Activated CD4-positive, alpha-beta memory T cell treated with anti-CD3 and anti-CD28 coated beads, Interleukin-2, amount 10 ng/mL, durations not matched to agents 7 days and 5 days (primary cell): ENCODE data around the gene APMAP. TPM values are rescaled to one million over a fixed set of nuclear protein-coding genes. Genes with fewer than 3 reads are reported as not detected.

Source experiments
- CTCF ChIA-PET: fragments of 350-600 bp; sonication (Branson Sonifier 250); formaldehyde crosslinking; loops from one replicate; lab custom pipeline; 2021; ENCODE audit warnings: antibody characterized with exemption, inconsistent platforms; lab: Charles Lee
- POLR2A ChIA-PET: fragments of 350-600 bp; sonication (Branson Sonifier 250); formaldehyde crosslinking; loops from one replicate; lab custom pipeline; 2021; ENCODE audit warnings: antibody characterized with exemption; lab: Charles Lee
- DNase-seq: peaks from one replicate; pipeline ENCODE4 v3.0.0-alpha.2; 2020
- H3K27ac Mint-ChIP-seq: one replicate; pipeline ENCODE4 v1.8.0; 2021; ENCODE audit warnings: mild to moderate bottlenecking, mixed read lengths
- H3K27me3 Mint-ChIP-seq: one replicate; pipeline ENCODE4 v1.8.0; 2021; ENCODE audit warnings: mixed read lengths
- H3K36me3 Mint-ChIP-seq: one replicate; pipeline ENCODE4 v1.8.0; 2021; ENCODE audit warnings: low read depth, mixed read lengths
- H3K4me1 Mint-ChIP-seq: one replicate; pipeline ENCODE4 v1.8.0; 2021; ENCODE audit warnings: mixed read lengths
- H3K4me3 Mint-ChIP-seq: one replicate; pipeline ENCODE4 v1.8.0; 2021; ENCODE audit warnings: mild to moderate bottlenecking, mixed read lengths
- H3K9me3 Mint-ChIP-seq: one replicate; pipeline ENCODE4 v1.8.0; 2021; ENCODE audit warnings: mixed read lengths
- total RNA-seq, 2 experiments: library from RNA; stranded (reverse); gene quantifications; one replicate each; pipeline ENCODE4 v1.2.3, GENCODE V29; 2021

The APMAP gene
- total RNA-seq, 2 experiments from 2014 or later: 44.1 to 46.5 TPM

GRCh38 chr20:24916412-24916811 is 76.1 kb downstream of the APMAP start:
- Mint-ChIP-seq H3K4me3 (no peak overlapping the region), H3K27ac (no peak overlapping the region), H3K9me3 (no peaks in the 10 kb centered on the region), H3K36me3 (no peaks in the 10 kb centered on the region), H3K4me1 (peaks cover 12% of the 10 kb centered on the region), H3K27me3 (peaks cover 7% of the 10 kb centered on the region)
- CTCF ChIA-PET: interaction anchor here (1.9 to 3.3 kb wide), 2 partner anchors 15 to 979 kb away, joined by 6 to 23 read pairs; no protein-coding TSS in a partner anchor
- POLR2A ChIA-PET: no interaction called here
- DNase-seq: no peak

GRCh38 chr20:24915892-24916291 is 76.7 kb downstream of the APMAP start:
- peaks cover 12% of the 10 kb centered on the region for H3K4me1 Mint-ChIP-seq
- H3K27me3 Mint-ChIP-seq: peaks cover 7% of the 10 kb centered on the region
- DNase-seq: peak; percentile 7
- CTCF ChIA-PET: interaction anchor here (0.7 to 3.3 kb wide), 2 partner anchors 16 to 39 kb away, joined by 3 to 23 read pairs; no protein-coding TSS in a partner anchor
- no peak overlapping the region for H3K27ac Mint-ChIP-seq
- POLR2A ChIA-PET: no interaction called here
- no peaks in the 10 kb centered on the region for H3K36me3 Mint-ChIP-seq
- no peaks in the 10 kb centered on the region for H3K9me3 Mint-ChIP-seq
- no peak overlapping the region for H3K4me3 Mint-ChIP-seq

GRCh38 chr20:24915440-24915839 is 77.1 kb downstream of the APMAP start:
- CTCF ChIA-PET: interaction anchor here (0.7 to 3.3 kb wide), 3 partner anchors 16 to 78 kb away, joined by 3 to 23 read pairs (median 3); no protein-coding TSS in a partner anchor

GRCh38 chr20:24914388-24915241 is 77.9 kb downstream of the APMAP start:
- Mint-ChIP-seq H3K4me1 (peaks cover 7% of the 10 kb centered on the region), H3K27me3 (peaks cover 2% of the 10 kb centered on the region), H3K27ac (no peak overlapping the region), H3K9me3 (no peaks in the 10 kb centered on the region), H3K4me3 (no peak overlapping the region), H3K36me3 (no peaks in the 10 kb centered on the region)
- ChIA-PET CTCF (interaction anchor here (1.5 kb wide), 1 partner anchor 79 kb away, joined by 3 read pairs; no protein-coding TSS in a partner anchor), POLR2A (no interaction called here)
- peak; percentile 1 for DNase-seq

More at GRCh38 chr20:24915440-24915839, 77.1 kb downstream of the APMAP start:
- Mint-ChIP-seq H3K27me3 (peaks cover 7% of the 10 kb centered on the region), H3K27ac (no peak overlapping the region), H3K9me3 (no peaks in the 10 kb centered on the region), H3K4me3 (no peak overlapping the region), H3K4me1 (peaks cover 12% of the 10 kb centered on the region), H3K36me3 (no peaks in the 10 kb centered on the region)
- POLR2A ChIA-PET: no interaction called here
- no peak for DNase-seq

DNA sequence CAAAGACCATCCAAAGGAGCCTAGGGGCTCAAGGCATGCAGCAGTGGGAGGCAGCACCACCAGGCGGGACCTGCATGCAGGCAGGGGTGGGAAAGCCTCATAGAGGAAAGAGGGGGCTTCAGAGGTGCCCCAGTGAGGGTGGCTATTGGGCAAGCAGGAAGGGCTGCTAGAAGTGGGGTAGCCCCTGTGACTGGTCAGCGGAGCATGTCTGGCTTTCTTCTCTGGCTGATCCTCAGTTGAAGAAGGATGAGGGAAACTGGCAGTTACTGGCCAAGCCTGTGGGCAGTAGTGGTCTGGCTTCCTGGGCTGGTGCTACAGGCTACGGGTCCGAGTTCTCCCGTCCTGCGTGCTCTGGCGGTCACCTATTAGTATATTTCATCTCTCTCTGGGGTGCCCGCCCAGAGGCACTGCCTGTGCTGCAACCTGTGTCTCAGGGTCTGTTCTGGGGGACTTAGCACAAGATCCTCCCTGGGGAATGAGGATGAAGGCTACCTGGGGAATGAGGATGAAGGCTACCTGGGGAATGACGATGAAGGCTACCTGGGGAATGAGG is 79.4 kb downstream of the APMAP start:
- peak; percentile 12 for DNase-seq
- Mint-ChIP-seq H3K27ac (no peak overlapping the region), H3K36me3 (no peaks in the 10 kb centered on the region), H3K4me3 (no peak overlapping the region), H3K9me3 (no peaks in the 10 kb centered on the region), H3K4me1 (peaks cover 2% of the 10 kb centered on the region), H3K27me3 (no peaks in the 10 kb centered on the region)
- ChIA-PET CTCF (no interaction called here), POLR2A (no interaction called here)

Other genes with a start within 250 kb of the APMAP start
- gene CST7, start 43.5 kb downstream of the APMAP start, total RNA-seq: 100 to 1,000 TPM; 178 to 182 TPM
- 10 to 100 TPM; 38.3 to 40.3 TPM for gene ACSS1, start 65.4 kb upstream of the APMAP start, total RNA-seq
- not detected for gene VSX1, start 89.4 kb upstream of the APMAP start, total RNA-seq
- 10 to 100 TPM; 47.7 to 48.2 TPM for gene ENTPD6, start 203.0 kb upstream of the APMAP start, total RNA-seq